Chondrocyte (in vitro differentiated cells): Measurements from ENCODE around the gene TIMMDC1. TPM values are rescaled to one million over a fixed set of nuclear protein-coding genes. Genes with fewer than 3 reads are reported as not detected.

ENCODE experiments used
- DNase-seq: peaks from one replicate; pipeline ENCODE4 v3.0.0; 2021; ENCODE audit warnings: mixed read lengths, low spot score
- H3K27ac Mint-ChIP-seq: one replicate; pipeline ENCODE4 v1.8.0; 2021; ENCODE audit warnings: mild to moderate bottlenecking, moderate library complexity, mixed read lengths; ENCODE audit not compliant: unreplicated experiment
- H3K27me3 Mint-ChIP-seq: 2 replicates; pipeline ENCODE4 v1.8.0; 2021; ENCODE audit warnings: low read depth, mixed read lengths
- H3K36me3 Mint-ChIP-seq: 2 replicates; pipeline ENCODE4 v1.8.0; 2021; ENCODE audit warnings: low read depth, mixed read lengths
- H3K4me1 Mint-ChIP-seq: 2 replicates; pipeline ENCODE4 v1.8.0; 2021; ENCODE audit warnings: low read depth, mild to moderate bottlenecking, mixed read lengths
- H3K4me3 Mint-ChIP-seq: one replicate; pipeline ENCODE4 v1.8.0; 2021; ENCODE audit warnings: mild to moderate bottlenecking, moderate library complexity, mixed read lengths; ENCODE audit not compliant: unreplicated experiment
- H3K9me3 Mint-ChIP-seq: 2 replicates; pipeline ENCODE4 v1.8.0; 2021; ENCODE audit warnings: low read depth, mixed read lengths
- CTCF ChIP-seq: fragments of 200-600 bp; sonication (generic); IDR thresholded peaks from 2 replicates; pipeline ENCODE4 v1.5.0; 2021; ENCODE audit warnings: antibody characterized with exemption, mild to moderate bottlenecking, moderate library complexity
- total RNA-seq: library from RNA; stranded (reverse); gene quantifications from 3 replicates; pipeline ENCODE4 v1.2.1, GENCODE V29; 2021

TIMMDC1 gene
- total RNA-seq, 1 donor from 2014 or later = 94.8 TPM

DNA sequence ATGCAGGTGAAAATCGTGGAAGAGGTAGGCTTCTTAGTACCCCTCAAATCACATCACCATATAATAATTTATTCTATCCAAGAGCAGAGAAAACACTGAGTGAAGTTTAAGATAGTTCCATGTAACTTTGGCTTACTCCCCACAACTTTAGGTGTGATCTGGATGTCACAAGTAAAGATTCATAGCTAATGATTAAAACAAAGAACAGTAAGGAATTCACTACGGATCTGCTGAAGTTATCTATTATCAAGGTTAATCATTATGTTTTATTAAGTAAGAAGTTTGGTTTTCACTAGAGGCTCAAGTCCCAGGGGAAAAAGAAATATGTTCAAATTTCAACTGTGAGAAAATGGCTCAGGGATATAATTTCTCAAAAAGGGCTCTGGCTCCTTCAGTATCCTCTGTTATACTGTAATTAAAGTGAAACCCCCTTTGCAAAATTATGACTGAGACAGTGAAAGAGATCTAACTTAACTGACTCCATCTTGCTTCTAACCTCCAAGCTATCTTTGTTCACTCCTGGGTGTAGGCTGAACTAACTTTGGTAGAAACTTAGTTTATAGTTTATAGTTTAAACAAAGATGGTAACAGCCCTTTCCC is 43.9 kb downstream of the TIMMDC1 start:
- Mint-ChIP-seq H3K9me3 (peaks cover 4% of the 10 kb centered on the region), H3K27ac (no peak overlapping the region), H3K4me1 (peaks cover 3% of the 10 kb centered on the region), H3K4me3 (no peak overlapping the region), H3K36me3 (no peaks in the 10 kb centered on the region), H3K27me3 (no peaks in the 10 kb centered on the region)
- DNase-seq = no peak
- TF ChIP-seq CTCF = no peak

GRCh38 chr3:119543147-119543546 is 44.8 kb downstream of the TIMMDC1 start:
- Mint-ChIP-seq H3K4me1 (peaks cover 3% of the 10 kb centered on the region), H3K27me3 (no peaks in the 10 kb centered on the region), H3K9me3 (peaks cover 4% of the 10 kb centered on the region), H3K4me3 (no peak overlapping the region), H3K36me3 (no peaks in the 10 kb centered on the region), H3K27ac (no peak overlapping the region)
- DNase-seq = no peak
- TF ChIP-seq CTCF = peak; percentile 28

DNA sequence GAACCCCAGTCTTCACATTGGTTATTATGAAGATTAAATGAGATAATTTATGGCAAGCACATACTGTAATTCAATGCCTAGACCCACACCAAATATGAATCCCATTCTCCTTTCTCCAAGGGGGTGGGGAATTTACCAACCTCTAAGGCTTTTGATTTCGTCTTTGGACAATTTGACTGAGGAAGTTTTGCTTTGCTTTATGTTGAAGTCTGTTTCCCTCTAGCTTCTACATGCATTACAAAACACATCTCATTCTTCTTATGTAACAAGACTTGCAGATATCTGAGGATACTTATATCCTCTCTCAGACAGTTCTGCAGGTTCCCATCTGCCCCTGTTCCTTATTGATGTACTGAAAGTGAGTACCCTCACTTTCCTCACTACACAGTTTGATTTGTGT is 48.9 kb downstream of the TIMMDC1 start:
- no peaks in the 10 kb centered on the region for H3K36me3 Mint-ChIP-seq
- H3K4me3 Mint-ChIP-seq = no peak overlapping the region
- no peak overlapping the region for H3K27ac Mint-ChIP-seq
- H3K4me1 Mint-ChIP-seq = peaks cover 1% of the 10 kb centered on the region
- H3K27me3 Mint-ChIP-seq = no peaks in the 10 kb centered on the region
- peaks cover 4% of the 10 kb centered on the region for H3K9me3 Mint-ChIP-seq
- TF ChIP-seq CTCF = no peak
- DNase-seq = no peak

- no peak overlapping the region for H3K27ac Mint-ChIP-seq
- no peak for DNase-seq
- TF ChIP-seq CTCF = no peak
- H3K36me3 Mint-ChIP-seq = no peaks in the 10 kb centered on the region
- H3K4me3 Mint-ChIP-seq = no peak overlapping the region
- no peaks in the 10 kb centered on the region for H3K27me3 Mint-ChIP-seq
- H3K4me1 Mint-ChIP-seq = no peaks in the 10 kb centered on the region
- H3K9me3 Mint-ChIP-seq = no peaks in the 10 kb centered on the region
Observed at GRCh38 chr3:119548341-119548740, 50.0 kb downstream of the TIMMDC1 start.

- peaks cover 2% of the 10 kb centered on the region for H3K27me3 Mint-ChIP-seq
- no peak overlapping the region for H3K27ac Mint-ChIP-seq
- no peaks in the 10 kb centered on the region for H3K9me3 Mint-ChIP-seq
- no peaks in the 10 kb centered on the region for H3K4me1 Mint-ChIP-seq
- no peak for DNase-seq
- H3K4me3 Mint-ChIP-seq = no peak overlapping the region
- no peak for TF ChIP-seq CTCF
- H3K36me3 Mint-ChIP-seq = no peaks in the 10 kb centered on the region
Observed at GRCh38 chr3:119550192-119550910, 52.0 kb downstream of the TIMMDC1 start.
